ENCODE data around the gene LCOR. TPM values are rescaled to one million over a fixed set of nuclear protein-coding genes. Genes with fewer than 3 reads are reported as not detected.

Gene LCOR
- total RNA-seq, 4 donors from 2014 or later: 13.0 to 36.8 (median 17.1) TPM

- 93% methylated on average over 5 of the region's 5 CpGs for WGBS
- Histone ChIP-seq H3K9me3 (no peaks in the 10 kb centered on the region), H3K36me3 (peaks cover 8% of the 10 kb centered on the region), H3K4me1 (no peaks in the 10 kb centered on the region), H3K27ac (no peak overlapping the region), H3K4me3 (no peak overlapping the region), H3K27me3 (no peaks in the 10 kb centered on the region)
- TF ChIP-seq, protein P1, sequence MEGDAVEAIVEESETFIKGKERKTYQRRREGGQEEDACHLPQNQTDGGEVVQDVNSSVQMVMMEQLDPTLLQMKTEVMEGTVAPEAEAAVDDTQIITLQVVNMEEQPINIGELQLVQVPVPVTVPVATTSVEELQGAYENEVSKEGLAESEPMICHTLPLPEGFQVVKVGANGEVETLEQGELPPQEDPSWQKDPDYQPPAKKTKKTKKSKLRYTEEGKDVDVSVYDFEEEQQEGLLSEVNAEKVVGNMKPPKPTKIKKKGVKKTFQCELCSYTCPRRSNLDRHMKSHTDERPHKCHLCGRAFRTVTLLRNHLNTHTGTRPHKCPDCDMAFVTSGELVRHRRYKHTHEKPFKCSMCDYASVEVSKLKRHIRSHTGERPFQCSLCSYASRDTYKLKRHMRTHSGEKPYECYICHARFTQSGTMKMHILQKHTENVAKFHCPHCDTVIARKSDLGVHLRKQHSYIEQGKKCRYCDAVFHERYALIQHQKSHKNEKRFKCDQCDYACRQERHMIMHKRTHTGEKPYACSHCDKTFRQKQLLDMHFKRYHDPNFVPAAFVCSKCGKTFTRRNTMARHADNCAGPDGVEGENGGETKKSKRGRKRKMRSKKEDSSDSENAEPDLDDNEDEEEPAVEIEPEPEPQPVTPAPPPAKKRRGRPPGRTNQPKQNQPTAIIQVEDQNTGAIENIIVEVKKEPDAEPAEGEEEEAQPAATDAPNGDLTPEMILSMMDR (IDR thresholded peaks at IDR 0.05): no peak
- no peak for TF ChIP-seq POLR2A (IDR thresholded peaks at IDR 0.05)
- DNase-seq (ENCODE audit: low spot score in 2 of 2): no peak
These were observed 114.9 kb downstream of the LCOR start for GRCh38 chr10:96947036-96947435.

DNA sequence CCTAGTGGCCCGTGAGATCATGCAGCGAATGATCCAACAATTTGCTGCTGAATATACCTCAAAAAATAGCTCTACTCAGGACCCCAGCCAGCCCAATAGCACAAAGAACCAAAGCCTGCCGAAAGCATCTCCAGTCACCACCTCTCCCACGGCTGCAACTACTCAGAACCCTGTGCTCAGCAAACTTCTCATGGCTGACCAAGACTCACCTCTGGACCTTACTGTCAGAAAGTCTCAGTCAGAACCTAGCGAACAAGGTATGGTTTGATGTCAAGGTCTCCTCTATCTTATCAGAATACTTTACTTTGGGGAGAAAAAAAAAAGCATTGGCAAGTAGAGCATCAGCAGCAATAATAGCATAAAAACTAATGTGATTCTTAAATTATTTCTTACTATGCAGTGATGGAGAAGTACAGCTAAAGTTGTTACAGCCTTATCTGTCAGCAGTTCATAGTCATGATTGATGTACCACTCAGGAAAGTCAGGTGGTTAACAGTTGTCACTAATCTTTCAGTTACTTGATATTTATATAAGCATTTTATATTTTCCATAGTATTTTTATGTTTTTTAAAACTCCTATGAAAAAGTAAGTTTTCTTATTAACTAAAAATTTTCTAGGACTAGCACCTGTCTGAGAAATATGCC, 117.1 kb downstream of the LCOR start:
- DNase-seq (ENCODE audit: low spot score in 2 of 2): no peak
- 92% methylated on average over 5 of the region's 5 CpGs for WGBS
- H3K36me3 ChIP-seq: peaks cover 16% of the 10 kb centered on the region
- H3K4me3 ChIP-seq: no peak overlapping the region
- H3K9me3 ChIP-seq: no peaks in the 10 kb centered on the region
- H3K27ac ChIP-seq: no peak overlapping the region
- H3K27me3 ChIP-seq: no peaks in the 10 kb centered on the region
- TF ChIP-seq POLR2A (IDR thresholded peaks at IDR 0.05) (no peak), EP300 (IDR thresholded peaks at IDR 0.05) (no peak), POLR2AphosphoS5 (IDR thresholded peaks at IDR 0.05) (no peak)
- TF ChIP-seq, protein P1 (IDR thresholded peaks at IDR 0.05): no peak
- no peaks in the 10 kb centered on the region for H3K4me1 ChIP-seq

- no peak for DNase-seq (ENCODE audit: low spot score in 2 of 2)
- 92% methylated on average over 2 of the region's 2 CpGs for WGBS
- TF ChIP-seq POLR2A (IDR thresholded peaks at IDR 0.05): no peak
- TF ChIP-seq, protein P1 (IDR thresholded peaks at IDR 0.05): no peak
- no peak for TF ChIP-seq EP300 (IDR thresholded peaks at IDR 0.05)
- no peak for TF ChIP-seq POLR2AphosphoS5 (IDR thresholded peaks at IDR 0.05)
- Histone ChIP-seq H3K4me1 (no peaks in the 10 kb centered on the region), H3K36me3 (peaks cover 35% of the 10 kb centered on the region), H3K27ac (no peak overlapping the region), H3K4me3 (no peak overlapping the region), H3K9me3 (no peaks in the 10 kb centered on the region), H3K27me3 (no peaks in the 10 kb centered on the region)
These were observed 119.9 kb downstream of the LCOR start for GRCh38 chr10:96951954-96952353.

- no peaks in the 10 kb centered on the region for H3K4me1 ChIP-seq
- H3K27ac ChIP-seq: no peak overlapping the region
- no peaks in the 10 kb centered on the region for H3K9me3 ChIP-seq
- no peak for DNase-seq (ENCODE audit: low spot score in 2 of 2)
- H3K27me3 ChIP-seq: no peaks in the 10 kb centered on the region
- H3K36me3 ChIP-seq: peaks cover 32% of the 10 kb centered on the region
- TF ChIP-seq EP300 (IDR thresholded peaks at IDR 0.05): no peak
- no peak for TF ChIP-seq POLR2A (IDR thresholded peaks at IDR 0.05)
- TF ChIP-seq POLR2AphosphoS5 (IDR thresholded peaks at IDR 0.05): no peak
- 81% methylated on average over 4 of the region's 4 CpGs for WGBS
- no peak overlapping the region for H3K4me3 ChIP-seq
These were observed 123.7 kb downstream of the LCOR start for GRCh38 chr10:96955794-96956193.

- 93% methylated on average over 2 of the region's 2 CpGs for WGBS
- DNase-seq (ENCODE audit: low spot score in 2 of 2): no peak
- peaks cover 25% of the 10 kb centered on the region for H3K36me3 ChIP-seq
These were observed 126.0 kb downstream of the LCOR start for GRCh38 chr10:96958071-96958470.

More at GRCh38 chr10:96958071-96958470, 126.0 kb downstream of the LCOR start:
- H3K4me3 ChIP-seq: no peak overlapping the region
- no peak overlapping the region for H3K27ac ChIP-seq
- no peaks in the 10 kb centered on the region for H3K4me1 ChIP-seq
- H3K9me3 ChIP-seq: no peaks in the 10 kb centered on the region
- H3K27me3 ChIP-seq: no peaks in the 10 kb centered on the region
- no peak for TF ChIP-seq POLR2AphosphoS5 (IDR thresholded peaks at IDR 0.05)
- TF ChIP-seq POLR2A (IDR thresholded peaks at IDR 0.05): no peak
- TF ChIP-seq EP300 (IDR thresholded peaks at IDR 0.05): no peak
- TF ChIP-seq, protein P1 (IDR thresholded peaks at IDR 0.05): no peak

All from suprapubic skin (tissue), 4 donors.